Measurements from ENCODE around the gene MYD88. TPM values are rescaled to one million over a fixed set of nuclear protein-coding genes. Genes with fewer than 3 reads are reported as not detected.

Gene MYD88
- total RNA-seq, 1 experiment from 2014 or later: 17.7 TPM

DNA sequence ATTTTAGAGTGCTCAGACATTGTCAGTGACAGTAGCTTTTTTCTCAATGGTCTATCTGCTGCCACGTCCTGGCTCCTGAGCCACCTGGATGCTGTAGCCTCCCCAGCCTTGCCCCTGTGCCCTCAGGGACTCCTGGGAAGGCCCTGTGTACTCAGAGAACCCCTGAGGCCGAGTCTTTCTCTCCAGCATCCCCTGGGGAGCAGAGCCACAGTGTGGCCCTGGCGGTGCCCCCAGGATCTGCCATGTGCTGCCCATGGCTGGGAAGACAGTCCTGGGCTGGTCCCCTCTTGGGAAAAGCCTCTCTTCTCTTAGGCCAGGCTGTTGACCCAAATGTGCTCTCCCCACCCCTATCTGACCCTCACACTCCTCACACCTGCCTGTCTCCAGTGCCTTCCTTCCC is 5.0 kb downstream of the MYD88 start:
- H3K9me2 ChIP-seq (replicated peaks; ENCODE audit: low read length): no peaks in the 10 kb centered on the region
- ChIA-PET CTCF (no interaction called here), POLR2A (ENCODE audit: unreplicated experiment) (no interaction called here)
- H2AFZ ChIP-seq (ENCODE audit: low read length): no peak overlapping the region
- 0 out of 2 replicates have a peak, but pooled peaks cover 6% of the 10 kb centered on the region for H3K36me3 ChIP-seq (ENCODE audit: low read depth, low read length)
- intact Hi-C loops (cut with micrococcal nuclease): no loop called here
- no peak overlapping the region for H3K4me3 ChIP-seq (ENCODE audit: low read length)
- H3K9me3 ChIP-seq (ENCODE audit: low read length): no peaks in the 10 kb centered on the region
- no peaks in the 10 kb centered on the region for H4K20me1 ChIP-seq (ENCODE audit: low read length)
- H3K9ac ChIP-seq (ENCODE audit: low read length): no peak overlapping the region
- ATAC-seq (no peak), DNase-seq (no peak)
- H3F3A ChIP-seq (ENCODE audit: low read length, unreplicated experiment): no peaks in the 10 kb centered on the region
- no peaks in the 10 kb centered on the region for H3K27me3 ChIP-seq (ENCODE audit: low read length)
- H3K4me1 ChIP-seq (ENCODE audit: insufficient read depth, low read length): peaks cover 38% of the 10 kb centered on the region
- no peak overlapping the region for H3K4me2 ChIP-seq (ENCODE audit: low read length)
- TF ChIP-seq EZH2phosphoT487 (IDR thresholded peaks at IDR 0.05; ENCODE audit: borderline replicate concordance, low read length) (no peak), EZH2 (IDR thresholded peaks at IDR 0.05; ENCODE audit: low read length, unreplicated experiment) (no peak)
- TF ChIP-seq, protein P1, sequence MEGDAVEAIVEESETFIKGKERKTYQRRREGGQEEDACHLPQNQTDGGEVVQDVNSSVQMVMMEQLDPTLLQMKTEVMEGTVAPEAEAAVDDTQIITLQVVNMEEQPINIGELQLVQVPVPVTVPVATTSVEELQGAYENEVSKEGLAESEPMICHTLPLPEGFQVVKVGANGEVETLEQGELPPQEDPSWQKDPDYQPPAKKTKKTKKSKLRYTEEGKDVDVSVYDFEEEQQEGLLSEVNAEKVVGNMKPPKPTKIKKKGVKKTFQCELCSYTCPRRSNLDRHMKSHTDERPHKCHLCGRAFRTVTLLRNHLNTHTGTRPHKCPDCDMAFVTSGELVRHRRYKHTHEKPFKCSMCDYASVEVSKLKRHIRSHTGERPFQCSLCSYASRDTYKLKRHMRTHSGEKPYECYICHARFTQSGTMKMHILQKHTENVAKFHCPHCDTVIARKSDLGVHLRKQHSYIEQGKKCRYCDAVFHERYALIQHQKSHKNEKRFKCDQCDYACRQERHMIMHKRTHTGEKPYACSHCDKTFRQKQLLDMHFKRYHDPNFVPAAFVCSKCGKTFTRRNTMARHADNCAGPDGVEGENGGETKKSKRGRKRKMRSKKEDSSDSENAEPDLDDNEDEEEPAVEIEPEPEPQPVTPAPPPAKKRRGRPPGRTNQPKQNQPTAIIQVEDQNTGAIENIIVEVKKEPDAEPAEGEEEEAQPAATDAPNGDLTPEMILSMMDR (conservative IDR thresholded peaks at IDR 0.05; ENCODE audit: low read depth, low read length): no peak
- no TSS peak for BruUV-seq (replicated peaks)
- H3K27ac ChIP-seq (ENCODE audit: low read length): no peak overlapping the region
- peaks cover 28% of the 10 kb centered on the region for H3K79me2 ChIP-seq (ENCODE audit: low read length)

DNA sequence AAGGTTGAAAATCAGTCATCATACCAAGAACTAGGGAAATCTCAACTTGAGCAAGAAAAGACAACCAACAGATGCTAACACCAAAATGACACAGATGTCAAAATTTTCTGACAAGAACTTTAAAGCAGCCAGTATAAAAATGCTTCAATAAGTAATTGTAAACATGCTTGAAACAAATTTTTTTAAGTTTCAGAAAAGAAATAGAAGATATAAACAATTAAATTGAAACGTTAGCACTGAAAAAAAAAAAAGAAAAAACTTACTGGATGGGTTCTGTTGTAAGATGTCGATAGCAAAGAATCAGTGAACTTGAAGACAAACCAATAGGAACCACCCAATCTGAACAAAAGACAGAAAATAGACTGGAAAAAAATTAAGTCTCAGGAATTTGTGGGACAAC is 8.0 kb downstream of the MYD88 start:
- peaks cover 19% of the 10 kb centered on the region for H3K4me1 ChIP-seq (ENCODE audit: insufficient read depth, low read length)
- no peak for ATAC-seq
- H3K36me3 ChIP-seq (ENCODE audit: low read depth, low read length): no peaks in the 10 kb centered on the region
- ChIA-PET CTCF (no interaction called here), POLR2A (ENCODE audit: unreplicated experiment) (no interaction called here)
- no peaks in the 10 kb centered on the region for H3K9me3 ChIP-seq (ENCODE audit: low read length)
- H3K4me3 ChIP-seq (ENCODE audit: low read length): no peak overlapping the region
- TF ChIP-seq EZH2phosphoT487 (IDR thresholded peaks at IDR 0.05; ENCODE audit: borderline replicate concordance, low read length): no peak
- TF ChIP-seq, protein P1 (conservative IDR thresholded peaks at IDR 0.05; ENCODE audit: low read depth, low read length): no peak
- no peak for TF ChIP-seq EZH2 (IDR thresholded peaks at IDR 0.05; ENCODE audit: low read length, unreplicated experiment)
- H3K27ac ChIP-seq (ENCODE audit: low read length): no peak overlapping the region
- no peaks in the 10 kb centered on the region for H3K27me3 ChIP-seq (ENCODE audit: low read length)
- no peaks in the 10 kb centered on the region for H4K20me1 ChIP-seq (ENCODE audit: low read length)
- H3F3A ChIP-seq (ENCODE audit: low read length, unreplicated experiment): no peaks in the 10 kb centered on the region
- BruUV-seq (replicated peaks): no TSS peak
- intact Hi-C loops (cut with micrococcal nuclease): no loop called here
- DNase-seq: no peak
- H3K4me2 ChIP-seq (ENCODE audit: low read length): no peak overlapping the region
- H2AFZ ChIP-seq (ENCODE audit: low read length): no peak overlapping the region
- no peaks in the 10 kb centered on the region for H3K9me2 ChIP-seq (replicated peaks; ENCODE audit: low read length)
- H3K9ac ChIP-seq (ENCODE audit: low read length): no peak overlapping the region
- H3K79me2 ChIP-seq (ENCODE audit: low read length): no peaks in the 10 kb centered on the region

DNA sequence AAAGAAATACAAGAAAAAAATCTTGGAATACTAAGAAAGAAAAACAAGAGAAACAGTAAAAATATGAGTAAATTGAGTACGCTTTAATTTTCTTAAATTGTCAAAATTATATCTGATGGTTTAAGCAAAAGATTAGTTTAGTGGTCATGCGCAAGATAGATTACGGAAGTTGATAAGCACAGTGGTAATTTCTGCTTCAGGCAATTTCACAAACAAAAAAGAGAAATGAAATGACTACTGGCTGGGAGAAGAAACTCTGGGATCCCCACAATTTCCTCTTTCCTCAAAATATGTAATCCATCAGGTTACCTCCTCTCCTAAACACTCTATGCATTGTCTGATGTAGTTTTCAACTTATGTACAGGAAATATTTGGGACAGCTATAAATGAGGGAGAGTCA is 9.0 kb downstream of the MYD88 start:
- Histone ChIP-seq H4K20me1 (ENCODE audit: low read length) (no peaks in the 10 kb centered on the region), H3K79me2 (ENCODE audit: low read length) (no peaks in the 10 kb centered on the region), H3K4me3 (ENCODE audit: low read length) (no peak overlapping the region), H3F3A (ENCODE audit: low read length, unreplicated experiment) (no peaks in the 10 kb centered on the region), H3K27ac (ENCODE audit: low read length) (no peak overlapping the region), H3K4me2 (ENCODE audit: low read length) (no peak overlapping the region), H3K9me3 (ENCODE audit: low read length) (no peaks in the 10 kb centered on the region), H3K27me3 (ENCODE audit: low read length) (no peaks in the 10 kb centered on the region), H3K9ac (ENCODE audit: low read length) (no peak overlapping the region), H3K36me3 (ENCODE audit: low read depth, low read length) (no peaks in the 10 kb centered on the region), H3K9me2 (replicated peaks; ENCODE audit: low read length) (no peaks in the 10 kb centered on the region), H2AFZ (ENCODE audit: low read length) (no peak overlapping the region), H3K4me1 (ENCODE audit: insufficient read depth, low read length) (peaks cover 18% of the 10 kb centered on the region)
- TF ChIP-seq, protein P1 (conservative IDR thresholded peaks at IDR 0.05; ENCODE audit: low read depth, low read length): no peak
- TF ChIP-seq EZH2 (IDR thresholded peaks at IDR 0.05; ENCODE audit: low read length, unreplicated experiment) (no peak), EZH2phosphoT487 (IDR thresholded peaks at IDR 0.05; ENCODE audit: borderline replicate concordance, low read length) (no peak)
- ATAC-seq: no peak
- CTCF ChIA-PET: no interaction called here
- intact Hi-C loops (cut with micrococcal nuclease): no loop called here
- POLR2A ChIA-PET (ENCODE audit: unreplicated experiment): no interaction called here
- DNase-seq: no peak
- BruUV-seq (replicated peaks): no TSS peak

Data from PC-3 (cell line).